PC-3 (cell line): Measurements from ENCODE around the gene KIF2A. TPM values are rescaled to one million over a fixed set of nuclear protein-coding genes. Genes with fewer than 3 reads are reported as not detected.

Experiments
- ATAC-seq: fragments of 200-7000 bp; cut with Tn5 transposase; 2 replicates; pipeline ENCODE4 v1.9.1; 2020; ENCODE audit warnings: mild to moderate bottlenecking, moderate library complexity
- BruUV-seq: library from RNA; stranded (reverse); fragments of 400-500 nt; replicated peaks from 2 replicates; lab custom pipeline; 2021; lab: Mats Ljungman, UMichigan
- CTCF ChIA-PET: fragments of 300-600 bp; sonication (Branson Sonifier 250); formaldehyde crosslinking; loops from one replicate; lab custom pipeline; 2022; ENCODE audit warnings: antibody characterized with exemption; lab: Charles Lee
- POLR2A ChIA-PET: fragments of 300-600 bp; sonication (Branson Sonifier 250); formaldehyde crosslinking; loops from one replicate; lab custom pipeline; 2022; ENCODE audit warnings: antibody characterized with exemption; ENCODE audit not compliant: unreplicated experiment; lab: Charles Lee
- DNase-seq: peaks from one replicate; pipeline ENCODE4 v3.0.0-alpha.2; 2015
- H2AFZ ChIP-seq: fragments of 300-600 bp; sonication (generic); 2 replicates; pipeline ENCODE4 v1.6.0; 2016; ENCODE audit warnings: antibody characterized with exemption, low read length
- H3F3A ChIP-seq: fragments of 300-600 bp; sonication (generic); one replicate; pipeline ENCODE4 v1.6.0; 2017; ENCODE audit warnings: antibody characterized with exemption, low read length, control low read depth, mild to moderate bottlenecking; ENCODE audit not compliant: unreplicated experiment
- H3K27ac ChIP-seq: fragments of 300-600 bp; sonication (generic); 2 replicates; pipeline ENCODE4 v1.5.1; 2016; ENCODE audit warnings: mild to moderate bottlenecking, low read length
- H3K27me3 ChIP-seq: fragments of 300-600 bp; sonication (generic); 2 replicates; pipeline ENCODE4 v1.6.1; 2016; ENCODE audit warnings: low read length, mixed read lengths
- H3K36me3 ChIP-seq: fragments of 300-600 bp; sonication (generic); 2 replicates; pipeline ENCODE4 v1.6.1; 2016; ENCODE audit warnings: low read depth, mixed run types, low read length, mixed read lengths
- H3K4me1 ChIP-seq: fragments of 300-600 bp; sonication (generic); 2 replicates; pipeline ENCODE4 v1.5.1; 2016; ENCODE audit warnings: low read length; ENCODE audit not compliant: insufficient read depth
- H3K4me2 ChIP-seq: fragments of 300-600 bp; sonication (generic); 2 replicates; pipeline ENCODE4 v1.6.0; 2016; ENCODE audit warnings: low read length
- H3K4me3 ChIP-seq: fragments of 300-600 bp; sonication (generic); 2 replicates; pipeline ENCODE4 v1.5.1; 2016; ENCODE audit warnings: mild to moderate bottlenecking, low read length, mixed read lengths
- H3K79me2 ChIP-seq: fragments of 300-600 bp; sonication (generic); 2 replicates; pipeline ENCODE4 v1.6.1; 2017; ENCODE audit warnings: low read length, mixed read lengths
- H3K9ac ChIP-seq: fragments of 300-600 bp; sonication (generic); 2 replicates; pipeline ENCODE4 v1.6.0; 2016; ENCODE audit warnings: mild to moderate bottlenecking, low read length
- H3K9me2 ChIP-seq: fragments of 300-600 bp; sonication (generic); replicated peaks from 2 replicates; pipeline ENCODE4 v1.6.1; 2016; ENCODE audit warnings: mixed run types, low read length, mixed read lengths
- H3K9me3 ChIP-seq: fragments of 300-600 bp; sonication (generic); 2 replicates; pipeline ENCODE4 v1.6.1; 2016; ENCODE audit warnings: low read length, mixed read lengths
- H4K20me1 ChIP-seq: fragments of 300-600 bp; sonication (generic); 2 replicates; pipeline ENCODE4 v1.6.1; 2016; ENCODE audit warnings: low read length, mixed read lengths
- EZH2 ChIP-seq: fragments of 300-600 bp; sonication (generic); IDR thresholded peaks from one replicate; pipeline ENCODE4 v1.6.1; 2017; ENCODE audit warnings: antibody characterized with exemption, mild to moderate bottlenecking, low read length; ENCODE audit not compliant: unreplicated experiment
- EZH2phosphoT487 ChIP-seq: fragments of 300-600 bp; sonication (generic); IDR thresholded peaks from 2 replicates; pipeline ENCODE4 v1.6.1; 2018; ENCODE audit warnings: mild to moderate bottlenecking, antibody characterized with exemption, low read length, borderline replicate concordance
- intact Hi-C: fragments of 100-400 bp; cut with micrococcal nuclease; formaldehyde crosslinking; loops from 2 replicates; pipeline ENCODE4 v1.9.0; 2023
- total RNA-seq: library from RNA; depleted of rRNA; stranded (reverse); fragments of >200 nt; gene quantifications from 2 replicates; pipeline ENCODE4 v1.2.3, GENCODE V29; 2014
- TF ChIP-seq, protein P1 (sequence below): fragments of 300-600 bp; sonication (generic); conservative IDR thresholded peaks from 2 replicates; pipeline ENCODE4 v1.5.1; 2017; ENCODE audit warnings: antibody characterized with exemption, low read depth, mild to moderate bottlenecking, low read length

Gene KIF2A
- total RNA-seq, 1 experiment from 2014 or later, result 26.4 TPM

DNA sequence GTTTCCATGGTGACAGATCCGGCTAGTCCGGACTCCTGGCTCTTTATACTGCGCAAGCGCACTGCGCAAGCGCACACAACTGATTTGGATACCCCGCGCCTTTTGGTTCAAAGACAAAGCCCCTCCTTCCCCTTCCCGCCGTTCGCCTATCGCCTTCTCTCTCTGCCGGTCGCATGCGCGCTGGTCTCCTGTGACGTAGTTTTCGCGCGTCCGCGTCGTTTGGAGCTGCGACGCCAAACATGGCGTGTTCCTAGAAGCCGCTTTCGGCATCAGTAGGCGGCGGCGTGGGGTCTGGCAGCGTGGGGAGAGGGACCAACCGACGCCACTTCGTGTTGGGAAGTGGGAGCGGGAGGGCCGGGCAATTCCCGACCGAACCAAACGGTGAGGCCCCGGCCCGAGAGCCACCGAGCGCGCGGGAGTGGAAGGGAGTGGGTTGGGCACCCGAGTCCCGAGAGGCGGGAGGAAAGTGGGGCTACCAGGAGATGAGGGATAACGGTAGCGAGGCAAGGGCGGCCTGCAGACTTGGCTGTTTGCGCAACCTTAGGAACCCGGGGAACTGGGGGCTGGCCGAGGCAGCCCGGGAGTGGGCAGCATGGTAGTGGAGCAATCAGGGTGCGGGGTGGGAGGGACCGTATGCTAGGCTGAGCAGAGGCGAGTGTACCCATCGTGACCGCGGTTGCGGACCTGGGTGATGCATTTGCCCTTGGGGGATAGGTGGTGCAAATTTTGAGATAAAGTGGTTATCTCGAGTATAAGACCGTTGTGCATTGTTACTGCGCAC lies 106.7 kb downstream of the KIF2A start, which contains the start of gene IPO11:
IPO11 (plus strand) TSS at position 215 of the 781 bp plus-strand sequence. CDS start 24,517 bp downstream, outside the sequence.
- no peaks in the 10 kb centered on the region for H3K36me3 ChIP-seq
- H3K4me3 ChIP-seq, result peak within 1 kb of the TSS; percentile 100
- ChIA-PET CTCF (interaction anchor here (0.6 kb wide), 1 partner anchor 31 kb away, joined by 3 read pairs; no protein-coding TSS in a partner anchor), POLR2A (interaction anchor here (0.6 to 2.1 kb wide), 2 partner anchors 9 to 16 kb away, joined by 3 to 24 read pairs; partner anchors contain the start of gene DIMT1)
- H3K27me3 ChIP-seq, result no peaks in the 10 kb centered on the region
- H3K27ac ChIP-seq, result peak within 1 kb of the TSS; percentile 70
- H3K9me3 ChIP-seq, result no peaks in the 10 kb centered on the region
- H3K4me1 ChIP-seq, result peaks cover 16% of the 10 kb centered on the region
- H3K9ac ChIP-seq, result peak within 1 kb of the TSS; percentile 96
- H3K79me2 ChIP-seq, result peaks cover 53% of the 10 kb centered on the region
- BruUV-seq, result no TSS peak
- no peaks in the 10 kb centered on the region for H3F3A ChIP-seq
- intact Hi-C loops, result loop anchor here (1.0 kb wide), 1 partner anchor 9 kb away; the partner anchor contains the start of gene DIMT1
- DNase-seq (peak; percentile 99), ATAC-seq (peak; percentile 92)
- no peaks in the 10 kb centered on the region for H3K9me2 ChIP-seq
- TF ChIP-seq EZH2phosphoT487 (no peak), EZH2 (no peak)
- TF ChIP-seq, protein P1, sequence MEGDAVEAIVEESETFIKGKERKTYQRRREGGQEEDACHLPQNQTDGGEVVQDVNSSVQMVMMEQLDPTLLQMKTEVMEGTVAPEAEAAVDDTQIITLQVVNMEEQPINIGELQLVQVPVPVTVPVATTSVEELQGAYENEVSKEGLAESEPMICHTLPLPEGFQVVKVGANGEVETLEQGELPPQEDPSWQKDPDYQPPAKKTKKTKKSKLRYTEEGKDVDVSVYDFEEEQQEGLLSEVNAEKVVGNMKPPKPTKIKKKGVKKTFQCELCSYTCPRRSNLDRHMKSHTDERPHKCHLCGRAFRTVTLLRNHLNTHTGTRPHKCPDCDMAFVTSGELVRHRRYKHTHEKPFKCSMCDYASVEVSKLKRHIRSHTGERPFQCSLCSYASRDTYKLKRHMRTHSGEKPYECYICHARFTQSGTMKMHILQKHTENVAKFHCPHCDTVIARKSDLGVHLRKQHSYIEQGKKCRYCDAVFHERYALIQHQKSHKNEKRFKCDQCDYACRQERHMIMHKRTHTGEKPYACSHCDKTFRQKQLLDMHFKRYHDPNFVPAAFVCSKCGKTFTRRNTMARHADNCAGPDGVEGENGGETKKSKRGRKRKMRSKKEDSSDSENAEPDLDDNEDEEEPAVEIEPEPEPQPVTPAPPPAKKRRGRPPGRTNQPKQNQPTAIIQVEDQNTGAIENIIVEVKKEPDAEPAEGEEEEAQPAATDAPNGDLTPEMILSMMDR, result no peak
- peak within 1 kb of the TSS; percentile 100 for H3K4me2 ChIP-seq
- peaks cover 9% of the 10 kb centered on the region; the same call in 1 of the 2 replicates for H4K20me1 ChIP-seq
- peak within 1 kb of the TSS; percentile 97 for H2AFZ ChIP-seq

DNA sequence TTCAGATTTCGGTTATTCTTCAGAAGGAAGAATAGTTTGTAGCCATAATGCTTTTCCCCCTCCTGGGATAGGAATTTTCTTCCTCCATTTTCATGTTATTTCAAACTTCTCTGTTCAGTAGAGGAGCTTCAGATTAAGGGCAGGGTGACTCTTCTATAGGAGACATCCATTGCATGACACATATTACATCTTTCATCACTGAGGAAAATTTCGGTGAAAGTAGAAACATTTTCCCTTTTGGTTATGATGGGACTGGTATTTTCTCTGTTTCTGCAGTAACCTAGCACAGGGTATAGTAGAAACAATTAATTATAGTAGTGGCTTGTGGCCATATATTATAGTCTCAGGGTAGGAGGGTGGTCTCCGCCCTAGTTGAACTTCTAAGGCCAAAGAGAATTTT lies 107.7 kb downstream of the KIF2A start:
- Histone ChIP-seq H3K4me1 (peaks cover 16% of the 10 kb centered on the region), H2AFZ (no peak overlapping the region), H3F3A (no peaks in the 10 kb centered on the region), H3K36me3 (no peaks in the 10 kb centered on the region; the same call in 1 of the 2 replicates), H4K20me1 (peaks cover 9% of the 10 kb centered on the region; the same call in 1 of the 2 replicates), H3K9ac (peak overlapping the region; percentile 96), H3K27ac (no peak overlapping the region), H3K27me3 (no peaks in the 10 kb centered on the region), H3K4me2 (peak overlapping the region; percentile 100), H3K79me2 (peaks cover 62% of the 10 kb centered on the region), H3K9me2 (no peaks in the 10 kb centered on the region), H3K4me3 (peak overlapping the region; percentile 100), H3K9me3 (no peaks in the 10 kb centered on the region)
- BruUV-seq, result no TSS peak
- DNase-seq, result no peak
- ChIA-PET CTCF (no interaction called here), POLR2A (interaction anchor here (2.1 kb wide), 1 partner anchor 10 kb away, joined by 24 read pairs; the partner anchor contains the start of gene DIMT1)
- intact Hi-C loops, result no loop called here
- TF ChIP-seq EZH2 (no peak), EZH2phosphoT487 (no peak)
- TF ChIP-seq, protein P1, result no peak
- ATAC-seq, result no peak
